Left forelimb (tissue), 1 donor: ENCODE data around the gene PPP6R1.

Source experiments
- DNase-seq: peaks from one replicate; pipeline ENCODE4 v3.0.0-alpha.2; 2018; ENCODE audit warnings: low spot score

PPP6R1 gene

DNA sequence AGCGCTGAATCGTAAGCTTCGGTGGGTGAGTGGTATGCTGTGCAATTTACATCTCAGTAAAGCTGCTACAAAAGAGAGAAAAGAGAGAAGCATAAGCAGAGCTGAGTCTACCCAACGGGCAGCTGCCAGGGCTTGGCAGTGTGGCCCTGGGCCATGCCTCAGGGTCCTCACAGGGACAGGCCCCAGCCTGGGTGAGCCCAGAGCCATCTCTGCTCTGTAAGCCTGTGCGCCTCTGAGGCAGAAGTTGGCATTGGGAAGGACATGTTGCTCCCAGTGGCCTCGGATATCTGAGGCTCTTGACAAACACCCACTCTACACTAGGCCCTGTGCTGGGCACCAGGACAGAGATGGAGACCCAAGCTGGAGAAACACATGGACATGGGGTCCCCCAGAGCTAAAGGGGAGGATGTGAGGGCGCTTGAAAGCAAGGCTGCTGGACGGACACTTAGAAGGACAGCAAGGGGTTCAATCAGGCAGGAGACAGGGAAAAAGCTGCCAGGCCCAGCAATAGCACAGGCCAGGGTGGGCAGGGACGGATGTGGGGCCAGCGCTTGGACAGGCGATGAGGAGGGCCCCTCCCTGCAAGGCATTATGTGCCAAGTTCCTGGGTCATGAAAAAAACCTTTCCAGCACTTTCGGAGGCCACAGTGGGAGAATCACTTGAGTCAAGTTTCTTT, 14.7 kb downstream of the PPP6R1 start:
- DNase-seq = no peak

GRCh38 chr19:55242517-55242916, 16.3 kb downstream of the PPP6R1 start:
- DNase-seq = no peak

GRCh38 chr19:55241935-55242464, 16.8 kb downstream of the PPP6R1 start:
- no peak for DNase-seq

DNA sequence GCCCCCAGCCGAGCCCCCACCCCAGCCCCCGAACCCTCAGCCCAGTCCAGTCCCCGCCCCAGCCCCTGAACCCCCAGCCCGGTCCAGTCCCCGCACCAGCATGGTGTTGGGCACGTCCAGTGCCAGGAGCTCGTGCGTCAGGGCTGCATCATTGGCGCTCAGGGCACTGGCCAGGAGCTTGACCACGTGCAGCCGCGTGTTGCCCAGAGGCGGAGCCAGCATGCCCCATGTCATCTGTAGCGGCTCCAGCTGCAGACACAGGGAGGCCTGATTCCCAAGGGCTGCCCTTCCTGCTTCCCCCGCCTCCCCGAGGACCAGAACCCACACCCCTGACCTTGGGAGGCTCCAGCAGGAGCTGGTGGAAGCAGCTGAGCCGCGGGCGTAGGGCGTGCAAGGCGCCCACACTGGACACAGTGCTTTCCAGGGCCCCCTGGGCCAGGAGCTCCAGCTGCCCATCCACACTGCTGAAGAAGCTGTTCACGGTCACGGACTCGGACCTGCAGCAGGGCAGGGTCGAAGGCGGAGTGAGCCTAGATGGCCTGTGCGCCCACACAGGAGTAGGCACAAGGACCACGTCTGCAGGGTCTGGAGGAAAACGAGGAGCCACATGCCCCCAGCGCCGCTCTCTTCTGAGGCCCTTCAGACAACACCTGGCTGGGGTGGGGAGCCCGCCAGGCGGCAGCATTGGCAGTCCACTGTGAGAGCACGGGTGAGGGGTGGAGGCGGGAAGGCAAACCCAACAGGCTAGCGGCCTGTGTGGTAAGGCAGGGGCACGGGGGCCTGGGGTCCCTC, 17.5 kb downstream of the PPP6R1 start:
- no peak for DNase-seq

- DNase-seq = no peak
Observed at GRCh38 chr19:55240713-55241020, 18.1 kb downstream of the PPP6R1 start.

- DNase-seq = no peak
Observed at GRCh38 chr19:55239004-55239403, 19.8 kb downstream of the PPP6R1 start.

DNA sequence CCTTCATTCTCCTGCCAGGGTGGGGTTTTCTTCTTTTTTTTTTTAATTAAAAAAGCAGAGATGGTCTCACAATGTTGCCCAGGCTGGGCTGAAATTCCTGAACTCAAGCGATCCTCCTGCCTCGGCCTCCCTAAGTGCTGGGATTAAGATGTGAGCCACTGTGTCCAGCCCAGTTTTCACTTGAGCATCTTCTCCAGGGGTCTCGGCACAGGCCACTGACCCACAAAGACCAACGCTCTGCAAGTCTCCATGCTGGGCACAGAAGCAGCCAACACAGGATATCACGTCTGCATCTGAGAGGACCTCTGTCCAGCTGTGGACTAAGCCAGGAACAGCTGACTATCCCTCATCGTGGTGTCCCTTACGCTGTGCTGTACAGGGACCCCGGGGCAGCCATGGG, 20.8 kb downstream of the PPP6R1 start:
- DNase-seq = no peak

GRCh38 chr19:55232986-55233385, 25.8 kb downstream of the PPP6R1 start:
- no peak for DNase-seq

GRCh38 chr19:55232286-55232602, 26.6 kb downstream of the PPP6R1 start:
- DNase-seq = no peak

- DNase-seq = no peak
Observed at GRCh38 chr19:55231391-55232285, 27.2 kb downstream of the PPP6R1 start.

- DNase-seq = no peak
Observed at GRCh38 chr19:55230780-55231179, 28.0 kb downstream of the PPP6R1 start.

- no peak for DNase-seq
Observed at GRCh38 chr19:55230329-55230728, 28.5 kb downstream of the PPP6R1 start.

DNA sequence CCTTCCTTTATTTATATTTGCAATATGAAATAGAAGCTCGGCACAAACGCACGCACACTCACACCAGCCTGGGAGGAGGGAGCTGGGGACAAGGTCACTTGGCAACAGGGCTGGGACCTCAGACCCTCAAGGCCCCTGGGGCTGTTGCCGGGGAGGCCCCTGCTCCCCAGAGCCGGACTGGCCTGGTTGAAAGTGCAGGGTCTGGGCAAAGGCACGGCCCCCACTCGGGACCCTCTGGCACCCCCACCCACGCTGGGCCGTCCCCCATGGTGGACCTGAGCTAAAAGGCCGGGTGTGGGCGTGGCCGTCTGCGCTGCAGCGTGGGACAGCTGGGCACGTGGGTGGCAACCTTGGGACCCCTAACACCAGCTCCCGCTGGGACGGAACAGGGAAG, 29.0 kb downstream of the PPP6R1 start:
- no peak for DNase-seq

DNA sequence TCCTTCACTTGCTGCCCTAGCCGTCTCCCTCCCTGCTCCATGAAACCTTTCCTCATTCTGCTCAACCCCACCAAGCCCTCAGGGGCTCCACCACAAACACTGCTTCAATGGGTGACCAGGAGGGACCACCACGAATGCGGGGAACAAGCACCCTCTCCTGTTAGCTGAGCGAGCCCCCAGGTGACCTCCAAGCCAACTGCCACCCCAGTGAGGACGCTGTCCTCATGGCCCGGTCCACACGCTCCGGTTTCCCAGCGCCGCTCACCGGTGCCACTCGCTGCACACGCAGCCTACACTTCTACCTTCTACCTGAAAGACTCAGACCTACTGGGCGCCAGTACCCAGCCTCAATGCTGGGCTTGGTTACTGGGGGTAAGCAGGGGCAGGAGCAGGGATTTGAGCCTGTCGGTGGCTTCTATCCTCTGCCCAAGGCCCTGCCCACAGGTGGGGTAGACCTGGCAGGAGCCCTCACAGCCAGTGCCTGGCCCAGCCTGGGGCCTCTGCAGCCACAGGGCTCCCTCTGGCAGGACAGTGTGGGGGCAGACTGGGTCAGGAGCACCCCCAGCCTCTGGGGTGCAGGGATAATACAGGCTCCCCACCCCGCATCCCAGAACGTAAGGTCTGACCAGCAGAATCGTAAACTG, 29.6 kb downstream of the PPP6R1 start:
- no peak for DNase-seq

DNA sequence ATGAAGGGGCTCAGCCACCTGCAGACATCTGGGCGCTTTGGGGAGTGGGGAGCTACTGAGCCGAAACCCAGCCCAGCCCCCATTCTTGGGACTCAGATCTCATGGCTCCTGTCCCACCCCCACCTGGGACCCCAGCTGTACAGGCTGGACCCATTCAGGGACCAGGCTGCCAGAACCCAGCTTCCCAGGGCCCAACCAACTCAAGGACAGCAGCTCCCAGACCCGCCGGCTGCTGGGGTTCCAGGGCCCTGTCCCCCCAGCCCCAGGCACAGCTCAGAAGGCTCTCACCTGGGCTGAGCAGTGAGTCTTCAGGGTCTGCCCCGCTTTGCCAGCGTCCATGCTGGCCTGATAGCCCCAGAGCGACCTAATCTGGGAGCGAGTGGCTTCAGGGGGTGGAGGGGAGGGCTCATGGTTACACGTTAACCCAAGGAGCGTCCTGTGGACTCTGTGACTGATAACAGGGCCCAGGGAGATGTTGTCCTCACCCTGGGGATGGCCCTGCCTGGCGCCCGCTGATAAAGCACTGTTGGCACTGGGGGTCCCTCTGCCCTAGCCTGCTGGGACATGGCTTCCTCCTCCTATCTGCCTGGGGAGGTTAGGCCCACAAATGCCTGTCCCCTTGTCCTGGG, 30.3 kb downstream of the PPP6R1 start, which contains the start of gene TMEM86B:
TSS of gene TMEM86B (minus strand) at position 361 of the 629 bp plus-strand sequence. CDS start at position 339, 22 bp downstream.
- no peak for DNase-seq

GRCh38 chr19:55228015-55228391, 30.8 kb downstream of the PPP6R1 start:
- DNase-seq = no peak

- DNase-seq = no peak
Observed at GRCh38 chr19:55227241-55228014, 31.4 kb downstream of the PPP6R1 start.

- no peak for DNase-seq
Observed at GRCh38 chr19:55226788-55227187, 32.0 kb downstream of the PPP6R1 start.

DNA sequence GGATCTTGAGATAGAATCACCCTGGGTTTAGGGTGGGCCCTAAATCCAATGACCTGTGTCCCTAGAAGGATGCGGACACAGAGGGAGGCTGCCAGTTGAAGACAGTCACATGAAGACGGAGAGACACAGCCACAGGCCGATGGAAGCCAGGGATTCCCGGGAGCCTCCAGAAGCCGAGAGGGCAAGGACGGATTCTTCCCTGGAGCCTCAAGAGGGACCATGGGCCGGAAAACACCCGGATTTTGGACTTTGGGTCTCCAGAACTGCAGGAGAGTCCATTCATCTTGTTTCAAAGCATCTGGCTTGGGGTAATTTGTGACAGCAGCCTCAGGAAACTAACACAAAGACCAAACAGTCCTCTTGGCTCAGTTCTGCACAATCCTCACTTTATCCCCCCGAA, 32.5 kb downstream of the PPP6R1 start:
- no peak for DNase-seq

GRCh38 chr19:55225415-55225958, 33.3 kb downstream of the PPP6R1 start:
- DNase-seq = no peak
